HL-60 (cell line): Measurements from ENCODE around the gene ANK3.

Experiments used
- DNase-seq, 2 experiments: peaks; one replicate each; pipeline ENCODE4 v3.0.0-alpha.2; 2010 to 2020; ENCODE audit warnings: low read depth in 1 of 2, low spot score in 1 of 2
- H3K27ac ChIP-seq: fragments of 250-450 bp; sonication (Bioruptor Pico); replicated peaks from 2 replicates; pipeline ENCODE4 v1.5.1; 2020; ENCODE audit warnings: mild to moderate bottlenecking, moderate library complexity
- H3K27me3 ChIP-seq: fragments of 250-450 bp; sonication (Bioruptor Pico); 2 replicates; pipeline ENCODE4 v1.5.1; 2021; ENCODE audit warnings: mild to moderate bottlenecking, moderate library complexity; ENCODE audit not compliant: insufficient read depth, poor library complexity, severe bottlenecking
- H3K4me3 ChIP-seq: replicated peaks from 2 replicates; pipeline ENCODE4 v1.5.1; 2011; ENCODE audit warnings: mild to moderate bottlenecking, control low read depth, low read length; ENCODE audit not compliant: insufficient read depth
- CTCF ChIP-seq: IDR thresholded peaks from one replicate; pipeline ENCODE4 v1.5.1; 2011; ENCODE audit warnings: low read length, control low read depth, inconsistent platforms; ENCODE audit not compliant: insufficient read depth
- GABPA ChIP-seq: IDR thresholded peaks from 2 replicates; pipeline ENCODE4 v1.6.1; 2012; ENCODE audit warnings: low read depth
- POLR2AphosphoS5 ChIP-seq: IDR thresholded peaks from 2 replicates; pipeline ENCODE4 v1.6.1; 2012; ENCODE audit warnings: low read depth
- REST ChIP-seq: IDR thresholded peaks from 2 replicates; pipeline ENCODE4 v1.6.1; 2012; ENCODE audit warnings: low read depth; ENCODE audit not compliant: insufficient replicate concordance
- SPI1 ChIP-seq: IDR thresholded peaks from 2 replicates; pipeline ENCODE4 v1.6.1; 2012; ENCODE audit warnings: low read depth, mild to moderate bottlenecking, borderline replicate concordance

The ANK3 gene

GRCh38 chr10:60417901-60418300 is 28.2 kb upstream of the ANK3 start:
- TF ChIP-seq SPI1, result no peak
- TF ChIP-seq GABPA, result no peak
- TF ChIP-seq CTCF, result no peak
- TF ChIP-seq POLR2AphosphoS5, result no peak
- no peak for TF ChIP-seq REST
- peaks cover 2% of the 10 kb centered on the region for H3K27me3 ChIP-seq
- H3K4me3 ChIP-seq, result no peak overlapping the region
- DNase-seq, result no peak
- H3K27ac ChIP-seq, result no peak overlapping the region

GRCh38 chr10:60417024-60417423 is 27.3 kb upstream of the ANK3 start:
- H3K27me3 ChIP-seq, result no peaks in the 10 kb centered on the region
- no peak overlapping the region for H3K4me3 ChIP-seq
- H3K27ac ChIP-seq, result no peak overlapping the region
- TF ChIP-seq CTCF (no peak), GABPA (no peak), POLR2AphosphoS5 (no peak), SPI1 (no peak), REST (no peak)
- DNase-seq, result no peak

- no peaks in the 10 kb centered on the region for H3K27me3 ChIP-seq
- H3K4me3 ChIP-seq, result no peak overlapping the region
- no peak overlapping the region for H3K27ac ChIP-seq
- DNase-seq, result no peak
- TF ChIP-seq SPI1 (no peak), GABPA (no peak), CTCF (no peak), REST (no peak), POLR2AphosphoS5 (no peak)
Measured at GRCh38 chr10:60414877-60415585, 25.4 kb upstream of the ANK3 start.
